ENCODE measurements around the gene PMM1.
"Not testable (repeated sequence)": the region's sequence is repeated elsewhere in the genome, so short reads cannot be mapped to it uniquely, and the experiment has no call there.

PMM1 gene

DNA sequence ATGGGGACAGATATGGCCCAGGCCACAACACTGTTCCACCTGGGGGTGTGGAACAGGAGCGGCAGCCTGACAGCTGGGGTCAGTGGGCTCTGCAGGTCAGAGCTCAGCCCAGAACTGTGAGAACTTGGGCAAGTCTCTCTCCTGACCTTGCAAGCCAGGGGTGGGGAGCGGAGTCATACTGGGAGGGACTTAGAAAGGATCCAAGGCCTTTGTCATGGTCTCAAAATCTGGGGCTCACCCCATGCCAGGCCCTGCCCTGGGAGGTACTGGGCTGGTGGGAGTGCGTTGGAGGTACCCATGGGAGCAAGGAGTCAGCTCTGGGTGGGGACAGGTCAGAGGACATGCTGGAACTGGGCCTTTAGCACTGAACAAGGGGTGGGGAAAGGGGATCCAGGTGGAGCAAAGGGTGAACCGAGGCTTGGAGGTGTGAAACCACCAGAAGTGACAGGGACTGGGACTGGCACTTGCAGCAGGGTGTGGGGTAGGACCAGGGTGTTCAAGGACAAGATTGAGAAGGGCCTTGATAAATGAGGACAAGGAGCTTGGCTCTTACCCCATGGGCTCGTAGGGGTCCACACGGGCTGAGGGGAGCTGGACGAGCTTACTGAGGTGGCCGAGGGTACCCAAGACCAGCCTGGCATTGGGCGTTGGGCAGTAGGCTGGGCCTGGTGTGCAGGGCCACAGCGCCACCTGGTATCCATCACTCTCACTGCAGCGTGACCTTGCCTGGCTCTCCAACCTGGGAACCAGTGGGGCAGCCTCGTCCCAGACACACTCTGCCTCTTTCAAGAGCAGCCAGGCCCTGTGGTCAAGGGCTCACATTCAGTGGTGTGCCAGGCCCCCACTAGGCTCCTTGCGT lies 7.4 kb upstream of the PMM1 start:
- no peak for DNase-seq

- DNase-seq, result no peak
These were observed 6.1 kb upstream of the PMM1 start for GRCh38 chr22:41595703-41596102.

DNA sequence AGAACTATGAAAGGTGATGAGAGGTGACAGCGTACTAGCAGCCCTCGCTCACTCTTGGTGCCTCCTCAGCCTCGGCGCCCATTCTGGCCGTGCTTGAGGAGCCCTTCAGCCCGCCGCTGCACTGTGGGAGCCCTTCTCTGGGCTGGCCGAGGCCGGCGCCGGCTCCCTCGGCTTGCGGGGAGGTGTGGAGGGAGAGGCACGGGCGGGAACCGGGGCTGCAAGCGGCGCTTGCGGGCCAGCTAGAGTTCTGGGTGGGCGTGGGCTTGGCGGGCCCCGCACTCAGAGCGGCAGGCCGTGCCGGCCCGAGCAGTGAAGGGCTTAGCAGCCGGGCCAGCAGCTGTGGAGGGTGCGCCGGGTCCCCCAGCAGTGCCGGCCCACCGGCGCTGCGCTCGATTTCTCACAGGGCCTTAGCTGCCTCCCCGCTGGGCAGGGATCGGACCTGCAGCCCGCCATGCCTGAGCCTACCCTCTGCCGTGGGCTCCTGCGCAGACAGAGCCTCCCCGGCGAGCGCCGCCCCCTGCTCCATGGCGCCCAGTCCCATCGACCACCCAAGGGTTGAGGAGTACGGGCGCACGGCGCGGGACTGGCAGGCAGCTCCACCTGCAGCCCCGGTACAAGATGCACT lies 3.8 kb upstream of the PMM1 start:
- not testable (repeated sequence) for DNase-seq

DNA sequence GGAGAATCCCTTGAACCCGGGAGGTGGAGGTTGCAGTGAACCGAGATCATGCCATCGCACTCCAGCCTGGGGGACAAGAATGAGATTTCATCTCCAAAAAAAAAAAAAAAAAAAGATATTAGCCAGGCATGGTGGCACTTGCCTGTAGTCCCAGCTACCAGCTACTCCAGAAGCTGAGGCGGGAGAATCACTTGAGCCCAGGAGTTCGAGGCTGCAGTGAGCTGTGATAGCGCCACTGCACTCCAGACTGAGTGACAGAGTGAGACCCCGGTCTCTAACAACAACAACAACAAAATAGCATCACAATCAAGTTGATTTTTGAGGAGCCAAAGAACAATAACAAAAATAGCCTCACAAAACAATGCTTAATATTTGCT lies 2.3 kb downstream of the PMM1 start:
- no peak for DNase-seq

- no peak for DNase-seq
These were observed 3.7 kb downstream of the PMM1 start for GRCh38 chr22:41585898-41586297.

- no peak for DNase-seq
These were observed 4.8 kb downstream of the PMM1 start for GRCh38 chr22:41584881-41585280.

GRCh38 chr22:41582694-41583093 lies 6.9 kb downstream of the PMM1 start:
- no peak for DNase-seq

DNA sequence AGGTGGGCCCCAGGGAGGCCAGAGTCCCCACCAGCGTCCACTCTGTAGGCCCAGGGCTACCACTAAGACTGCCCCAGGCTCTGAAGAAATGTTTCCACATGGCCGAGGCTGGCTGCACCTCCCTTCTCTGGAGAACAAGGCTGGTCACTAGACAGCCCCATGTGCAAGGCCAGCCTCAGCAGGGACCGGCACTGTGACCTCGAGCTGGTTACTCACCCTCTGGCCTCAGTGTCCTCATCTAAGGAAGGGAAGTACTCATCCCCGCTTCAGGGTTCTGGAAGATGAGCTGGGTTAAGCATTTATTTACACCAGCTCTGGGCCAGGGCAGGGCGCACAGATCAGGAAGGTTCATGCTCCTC lies 9.7 kb downstream of the PMM1 start:
- DNase-seq, result no peak

GRCh38 chr22:41579297-41579996 lies 10.2 kb downstream of the PMM1 start:
- no peak for DNase-seq

DNA sequence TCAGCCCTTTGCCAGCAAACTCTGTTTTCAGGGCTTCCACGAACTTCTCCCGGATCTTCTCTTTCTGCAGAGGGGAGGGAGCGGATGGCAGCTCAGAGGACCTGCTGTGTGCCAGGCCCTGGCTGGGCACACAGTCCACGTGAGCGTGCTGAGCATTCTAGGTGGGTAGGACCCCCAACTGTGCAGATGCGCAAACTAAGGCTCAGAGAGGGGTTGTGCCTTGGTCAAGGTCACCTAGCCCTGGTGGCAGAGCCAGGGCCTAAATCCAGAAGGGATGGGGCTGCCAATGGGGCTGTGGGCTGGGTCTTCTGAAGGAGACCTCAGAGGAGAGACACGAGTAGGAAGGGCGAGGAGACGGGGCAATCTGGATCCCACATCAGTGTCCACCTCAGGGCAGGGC lies 10.8 kb downstream of the PMM1 start:
- no peak for DNase-seq

- no peak for DNase-seq
These were observed 11.5 kb downstream of the PMM1 start for GRCh38 chr22:41578114-41578513.

GRCh38 chr22:41576877-41577276 lies 12.8 kb downstream of the PMM1 start:
- no peak for DNase-seq

- DNase-seq, result no peak
These were observed 14.1 kb downstream of the PMM1 start for GRCh38 chr22:41575533-41575932.

- no peak for DNase-seq
These were observed 14.7 kb downstream of the PMM1 start for GRCh38 chr22:41574847-41575381.

- no peak for DNase-seq
These were observed 16.0 kb downstream of the PMM1 start for GRCh38 chr22:41573677-41574076.

DNA sequence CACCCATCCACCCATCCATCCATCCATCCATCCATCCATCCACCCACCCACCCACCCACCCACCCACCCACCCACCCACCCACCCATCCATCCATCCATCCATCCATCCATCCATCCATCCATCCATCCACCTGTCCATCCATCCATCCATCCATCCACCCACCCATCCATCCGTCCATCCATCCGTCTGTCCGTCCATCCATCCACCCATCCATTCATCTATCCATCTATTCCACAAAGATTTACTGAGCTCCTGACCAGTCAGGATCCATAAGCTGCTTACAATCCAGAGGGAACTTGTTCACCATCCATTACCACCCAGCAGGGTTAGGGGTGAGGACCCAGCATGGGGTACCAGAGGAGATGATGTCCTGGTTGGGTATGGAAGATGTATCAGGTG lies 17.3 kb downstream of the PMM1 start:
- DNase-seq, result not testable (repeated sequence)

DNA sequence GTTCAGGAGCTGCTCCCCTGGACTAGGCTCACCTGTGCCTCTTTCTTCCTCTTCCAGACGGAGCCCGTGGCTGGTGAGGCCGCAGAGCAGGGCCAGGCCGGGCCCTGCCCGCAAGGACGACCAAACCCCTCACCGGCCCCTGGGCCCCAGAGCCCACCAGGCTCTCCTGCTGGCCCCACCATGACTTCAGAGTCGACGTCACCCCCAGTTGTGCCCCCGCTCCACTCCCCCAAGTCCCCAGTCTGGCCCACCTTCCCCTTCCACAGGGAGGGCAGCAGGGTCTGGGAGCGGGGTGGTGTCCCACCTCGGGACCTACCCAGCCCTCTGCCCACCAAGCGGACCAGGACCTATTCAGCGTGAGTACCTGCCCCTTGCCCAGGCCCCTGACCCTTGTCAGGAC lies 17.9 kb downstream of the PMM1 start:
- no peak for DNase-seq

DNA sequence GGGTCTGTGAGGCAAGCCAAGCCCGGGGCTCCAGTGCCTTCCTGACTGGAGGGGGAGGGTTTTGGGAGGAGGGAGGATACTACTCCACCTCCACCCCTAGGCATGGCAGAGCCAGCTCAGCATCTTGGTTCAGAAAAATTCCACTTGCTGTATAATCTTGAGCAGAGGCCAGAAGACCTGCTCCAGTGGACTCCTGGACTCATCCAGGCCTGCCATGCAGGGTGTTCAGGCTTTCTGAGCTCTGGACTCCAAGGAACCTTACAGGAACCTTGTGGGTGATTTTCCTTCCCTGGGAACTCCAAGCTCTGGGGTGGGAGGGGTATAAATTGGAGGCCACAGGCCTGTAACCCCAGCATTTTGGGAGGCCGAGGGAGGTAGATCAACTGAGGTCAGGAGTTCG lies 19.4 kb downstream of the PMM1 start:
- DNase-seq, result no peak

DNA sequence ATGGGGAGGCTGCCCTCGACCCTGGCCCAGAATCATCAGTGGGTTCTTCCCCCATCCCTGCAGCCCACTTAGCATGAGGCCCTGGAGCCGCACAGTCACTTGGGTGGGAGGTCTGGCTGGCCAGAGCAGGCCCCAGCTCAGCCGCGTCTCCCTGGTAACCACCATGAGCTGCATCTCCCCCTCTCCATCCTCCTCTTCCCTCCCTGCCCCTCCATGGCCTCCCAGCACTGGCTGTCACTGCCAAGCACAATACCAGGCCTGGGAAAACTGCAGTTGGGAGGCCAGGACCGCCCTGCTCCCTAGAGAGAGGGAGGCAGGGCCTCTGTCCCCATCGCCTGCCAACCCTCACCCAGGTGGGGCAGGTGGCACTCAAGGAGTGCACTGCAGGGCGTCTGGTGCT lies 20.8 kb downstream of the PMM1 start:
- no peak for DNase-seq

GRCh38 chr22:41567512-41567768 lies 22.2 kb downstream of the PMM1 start:
- no peak for DNase-seq

GRCh38 chr22:41565403-41566054 lies 24.1 kb downstream of the PMM1 start:
- no peak for DNase-seq

- DNase-seq, result no peak
These were observed 25.1 kb downstream of the PMM1 start for GRCh38 chr22:41564563-41564962.

DNA sequence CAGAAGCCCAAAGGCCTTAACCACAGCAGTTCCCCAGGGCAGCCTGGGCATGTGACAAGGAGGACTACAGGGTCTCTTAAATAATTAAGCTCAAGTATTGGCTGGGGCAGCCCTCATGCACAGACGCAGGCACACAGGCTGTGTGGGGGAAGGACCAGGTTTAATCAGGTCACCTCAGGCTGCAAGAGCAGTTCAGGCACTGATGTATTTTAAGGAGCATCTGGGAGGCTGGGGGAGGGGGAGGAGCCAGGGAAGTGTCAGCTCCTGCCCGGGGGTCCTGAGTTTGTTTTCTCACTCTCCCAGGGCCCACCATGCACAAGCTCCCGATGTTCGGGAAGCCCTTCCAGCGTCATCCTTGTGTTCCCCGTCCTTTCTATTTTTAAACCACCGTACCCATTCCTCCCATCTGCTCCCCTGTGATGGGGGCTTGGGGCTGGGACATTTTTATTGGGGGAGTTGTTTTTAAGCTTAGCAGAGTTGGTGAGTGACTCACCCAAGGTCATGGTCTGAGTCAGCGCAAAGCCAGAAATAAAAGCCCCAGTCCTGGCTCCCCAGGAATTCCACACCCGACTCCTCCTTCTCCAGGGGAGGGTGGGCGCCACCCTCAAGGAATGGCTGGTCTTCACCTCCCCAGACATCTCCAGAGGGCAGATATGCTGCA lies 26.5 kb downstream of the PMM1 start:
- DNase-seq, result no peak
